ENCODE results near the gene SAFB2. TPM values are rescaled to one million over a fixed set of nuclear protein-coding genes. Genes with fewer than 3 reads are reported as not detected.

SAFB2 gene
- total RNA-seq, 6 experiments from 2014 or later = 30.4 to 41.8 (median 37.3) TPM

DNA sequence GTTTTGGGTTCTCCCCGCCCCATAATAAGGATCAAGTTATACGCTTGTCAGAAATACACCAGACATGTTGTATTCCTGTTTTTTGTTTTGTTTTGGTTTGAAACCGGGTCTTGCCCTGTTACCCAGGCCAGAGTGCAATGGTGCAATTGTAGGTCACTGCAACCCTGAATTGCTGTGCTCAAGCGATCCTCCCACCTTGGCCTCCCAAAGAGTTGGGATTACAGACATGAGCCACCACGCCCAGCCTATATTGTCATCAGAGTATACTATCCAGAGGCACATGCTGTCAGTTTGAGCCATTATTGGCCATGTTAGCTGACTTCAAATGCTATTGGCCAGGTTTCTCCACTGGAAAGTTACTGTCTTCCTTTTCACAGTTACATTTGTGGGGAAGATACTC lies 10.1 kb upstream of the SAFB2 start:
- no peak for DNase-seq
- no peak for TF ChIP-seq CTCF (IDR thresholded peaks at IDR 0.05)
- Mint-ChIP-seq H3K4me1 (ENCODE audit: low read depth) (peaks cover 40% of the 10 kb centered on the region), H3K36me3 (ENCODE audit: low read depth) (peaks cover 12% of the 10 kb centered on the region), H3K9me3 (no peaks in the 10 kb centered on the region), H3K27me3 (ENCODE audit: insufficient read depth) (no peaks in the 10 kb centered on the region), H3K4me3 (no peak overlapping the region), H3K27ac (0 out of 2 replicates have a peak overlapping the region, but pooled peaks have one; percentile 62)

DNA sequence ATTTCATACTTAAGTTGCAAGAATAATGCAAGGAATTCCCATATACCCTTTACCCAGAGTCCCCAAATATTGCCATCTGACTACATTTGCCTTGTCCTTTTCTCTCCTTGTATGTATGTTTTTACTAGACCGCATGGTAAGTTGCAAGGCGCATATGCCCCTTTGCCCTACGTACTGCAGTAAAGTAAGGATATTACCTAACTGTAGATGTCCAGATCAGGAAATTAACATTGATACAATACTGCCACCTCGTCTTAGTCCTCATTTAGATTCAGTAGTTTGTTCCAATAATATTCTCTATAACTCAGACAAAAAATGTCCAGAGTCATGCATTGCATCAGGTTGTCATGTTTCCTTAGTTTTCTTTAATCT lies 9.7 kb upstream of the SAFB2 start:
- Mint-ChIP-seq H3K4me3 (peak overlapping the region; percentile 19; the same call in 1 of the 2 replicates), H3K36me3 (ENCODE audit: low read depth) (peaks cover 15% of the 10 kb centered on the region), H3K27me3 (ENCODE audit: insufficient read depth) (no peaks in the 10 kb centered on the region), H3K9me3 (no peaks in the 10 kb centered on the region), H3K4me1 (ENCODE audit: low read depth) (peaks cover 40% of the 10 kb centered on the region), H3K27ac (peak overlapping the region; percentile 62)
- no peak for TF ChIP-seq CTCF (IDR thresholded peaks at IDR 0.05)
- no peak for DNase-seq

DNA sequence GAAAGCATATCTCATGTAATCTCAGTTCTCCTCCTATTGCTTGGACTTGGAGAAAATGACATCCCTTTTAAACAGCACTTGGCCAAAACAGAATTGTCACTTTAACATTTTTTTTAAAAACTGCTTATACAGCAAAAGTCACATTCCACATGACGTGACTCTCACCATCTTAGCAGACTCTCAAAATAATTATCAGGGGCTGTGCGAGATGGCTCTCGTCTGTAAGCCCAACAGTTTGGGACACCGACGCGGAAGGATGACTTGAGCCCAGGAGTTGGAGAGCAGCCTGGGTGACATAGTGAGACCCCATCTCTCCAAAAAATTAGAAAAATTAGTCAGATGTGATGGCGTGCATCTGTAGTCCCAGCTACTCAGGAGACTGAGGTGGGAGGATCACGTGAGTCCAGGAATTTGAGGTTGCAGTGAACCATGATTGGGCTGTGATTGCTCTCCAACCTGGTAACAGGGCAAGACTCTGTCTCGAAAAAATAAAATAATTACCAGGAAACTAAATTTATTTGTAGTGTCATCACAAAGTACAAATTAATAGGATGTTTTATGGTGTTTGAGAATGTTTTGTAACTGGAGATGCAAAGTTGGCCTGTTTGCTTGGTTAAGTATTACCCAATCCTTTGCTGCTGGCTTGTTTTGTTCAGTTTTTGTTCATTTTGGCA lies 9.1 kb upstream of the SAFB2 start:
- TF ChIP-seq CTCF (IDR thresholded peaks at IDR 0.05) = no peak
- Mint-ChIP-seq H3K36me3 (ENCODE audit: low read depth) (peaks cover 16% of the 10 kb centered on the region), H3K27ac (peak overlapping the region; percentile 62), H3K27me3 (ENCODE audit: insufficient read depth) (no peaks in the 10 kb centered on the region), H3K4me3 (peak overlapping the region; percentile 19), H3K9me3 (no peaks in the 10 kb centered on the region), H3K4me1 (ENCODE audit: low read depth) (peaks cover 42% of the 10 kb centered on the region)
- DNase-seq = no peak

- no peak for TF ChIP-seq CTCF (IDR thresholded peaks at IDR 0.05)
- Mint-ChIP-seq H3K9me3 (no peaks in the 10 kb centered on the region), H3K4me1 (ENCODE audit: low read depth) (peaks cover 66% of the 10 kb centered on the region), H3K27me3 (ENCODE audit: insufficient read depth) (no peaks in the 10 kb centered on the region), H3K4me3 (no peak overlapping the region), H3K27ac (peak overlapping the region; percentile 54; the same call in 1 of the 2 replicates), H3K36me3 (ENCODE audit: low read depth) (peaks cover 43% of the 10 kb centered on the region)
- DNase-seq = no peak
Observed at GRCh38 chr19:5628919-5629481, 6.4 kb upstream of the SAFB2 start.

DNA sequence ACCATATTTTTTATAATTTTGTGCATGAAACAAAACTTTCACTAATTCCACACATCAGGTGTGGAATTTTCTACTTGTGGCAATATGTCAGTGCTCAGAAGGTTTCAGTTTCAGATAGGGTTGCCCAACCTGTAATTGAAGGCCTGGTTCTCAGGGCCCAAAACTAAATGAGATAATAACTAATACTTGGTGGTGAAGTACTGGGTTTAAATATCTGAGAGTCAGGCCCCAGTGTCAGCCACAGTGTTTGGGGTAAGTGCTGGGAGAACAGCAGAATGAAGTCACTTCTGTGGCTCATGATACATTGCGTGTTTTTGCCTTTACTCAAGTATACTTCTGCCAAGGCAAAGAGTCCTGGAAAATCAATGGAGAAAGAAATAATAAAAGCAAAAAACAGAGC lies 5.9 kb upstream of the SAFB2 start:
- peak; percentile 67 for DNase-seq
- no peaks in the 10 kb centered on the region for H3K9me3 Mint-ChIP-seq
- H3K4me1 Mint-ChIP-seq (ENCODE audit: low read depth) = peaks cover 66% of the 10 kb centered on the region
- no peaks in the 10 kb centered on the region for H3K27me3 Mint-ChIP-seq (ENCODE audit: insufficient read depth)
- peak overlapping the region; percentile 54; the same call in 1 of the 2 replicates for H3K27ac Mint-ChIP-seq
- H3K36me3 Mint-ChIP-seq (ENCODE audit: low read depth) = peaks cover 46% of the 10 kb centered on the region
- TF ChIP-seq CTCF (IDR thresholded peaks at IDR 0.05) = no peak
- no peak overlapping the region for H3K4me3 Mint-ChIP-seq
